HEK293 (cell line): ENCODE data around the gene NSDHL.

Source experiments
- CTCF ChIA-PET: fragments of 350-600 bp; formaldehyde crosslinking; extraction: SDS; loops from one replicate; lab custom pipeline; 2021; ENCODE audit warnings: antibody characterized with exemption; lab: Yijun Ruan, JAX
- POLR2A ChIA-PET: fragments of 300-600 bp; formaldehyde crosslinking; extraction: SDS; loops from one replicate; lab custom pipeline; 2020; ENCODE audit warnings: antibody characterized with exemption, inconsistent platforms; lab: Yijun Ruan, JAX
- H3K27ac ChIP-seq: fragments of 200-500 bp; sonication (Bioruptor generic); 2 replicates; pipeline ENCODE4 v1.5.1; 2014; ENCODE audit warnings: low read depth, low read length, control low read depth, inconsistent platforms; ENCODE audit errors: extremely low read depth
- H3K36me3 ChIP-seq, 2 experiments: fragments of 200-500 bp in 1 of 2; sonication (Bioruptor generic) in 1 of 2; 1 replicate in 1 of 2; 2 replicates in 1 of 2; pipeline ENCODE4 v1.5.1; 2014 to 2017; ENCODE audit warnings: inconsistent platforms in 2 of 2, low read length in 2 of 2; ENCODE audit not compliant: control insufficient read depth in 2 of 2, insufficient read depth in 1 of 2
- H3K4me1 ChIP-seq: fragments of 200-500 bp; sonication (Bioruptor generic); 2 replicates; pipeline ENCODE4 v1.5.1; 2014; ENCODE audit warnings: mild to moderate bottlenecking, low read length, inconsistent platforms; ENCODE audit not compliant: control insufficient read depth, insufficient read depth
- H3K4me3 ChIP-seq: 2 replicates; pipeline ENCODE4 v1.5.1; 2011; ENCODE audit warnings: low read depth, mild to moderate bottlenecking, control low read depth, low read length, moderate library complexity
- H3K9me3 ChIP-seq: fragments of 200-500 bp; sonication (Bioruptor generic); 2 replicates; pipeline ENCODE4 v1.5.1; 2014; ENCODE audit warnings: low read depth, low read length, inconsistent platforms; ENCODE audit not compliant: control insufficient read depth, insufficient read depth
- HOXC10 ChIP-seq: sonication (generic); formaldehyde crosslinking; IDR thresholded peaks from 2 replicates; pipeline ENCODE4 v1.8.1; 2023; ENCODE audit warnings: mild to moderate bottlenecking, missing genetic modification reagents
- IKZF3 ChIP-seq: fragments of 450-650 bp; IDR thresholded peaks from 2 replicates; pipeline ENCODE4 v1.5.0; 2018; ENCODE audit warnings: missing biosample characterization, mild to moderate bottlenecking, missing genetic modification characterization, moderate library complexity
- REPIN1 ChIP-seq: fragments of 450-650 bp; formaldehyde crosslinking; IDR thresholded peaks from 2 replicates; pipeline ENCODE4 v1.5.1; 2017; ENCODE audit warnings: missing biosample characterization, missing genetic modification characterization, low read depth
- SETDB1 ChIP-seq: IDR thresholded peaks from one replicate; pipeline ENCODE4 v1.6.1; 2017; ENCODE audit warnings: mild to moderate bottlenecking, low read length, moderate library complexity, mixed read lengths; ENCODE audit not compliant: insufficient read length
- SP3 ChIP-seq: fragments of 450-650 bp; formaldehyde crosslinking; IDR thresholded peaks from 2 replicates; pipeline ENCODE4 v1.5.1; 2016; ENCODE audit warnings: missing biosample characterization, missing genetic modification characterization
- ZIC2 ChIP-seq: fragments of 450-650 bp; formaldehyde crosslinking; IDR thresholded peaks from 2 replicates; pipeline ENCODE4 v1.5.1; 2016; ENCODE audit warnings: missing biosample characterization, missing genetic modification characterization
- ZNF184 ChIP-seq: fragments of 450-650 bp; IDR thresholded peaks from 2 replicates; pipeline ENCODE4 v1.5.1; 2018; ENCODE audit warnings: missing biosample characterization, mild to moderate bottlenecking, missing genetic modification characterization
- ZNF211 ChIP-seq: fragments of 450-650 bp; formaldehyde crosslinking; IDR thresholded peaks from 2 replicates; pipeline ENCODE4 v1.5.1; 2016; ENCODE audit warnings: low read depth, missing biosample characterization, missing genetic modification characterization
- ZNF23 ChIP-seq: fragments of 450-650 bp; formaldehyde crosslinking; IDR thresholded peaks from 2 replicates; pipeline ENCODE4 v1.5.1; 2016; ENCODE audit warnings: missing biosample characterization, missing genetic modification characterization, borderline replicate concordance
- ZNF366 ChIP-seq: fragments of 450-650 bp; formaldehyde crosslinking; conservative IDR thresholded peaks from 2 replicates; pipeline ENCODE4 v1.5.1; 2016; ENCODE audit warnings: missing biosample characterization, missing genetic modification characterization
- ZNF391 ChIP-seq: fragments of 450-650 bp; formaldehyde crosslinking; IDR thresholded peaks from 2 replicates; pipeline ENCODE4 v1.5.1; 2016; ENCODE audit warnings: low read depth, missing biosample characterization, missing genetic modification characterization, borderline replicate concordance
- ZNF394 ChIP-seq: fragments of 450-650 bp; formaldehyde crosslinking; IDR thresholded peaks from 2 replicates; pipeline ENCODE4 v1.5.1; 2016; ENCODE audit warnings: missing biosample characterization, missing genetic modification characterization, mild to moderate bottlenecking, moderate library complexity, borderline replicate concordance
- ZNF404 ChIP-seq: fragments of 450-650 bp; formaldehyde crosslinking; IDR thresholded peaks from 2 replicates; pipeline ENCODE4 v1.5.1; 2017; ENCODE audit warnings: missing biosample characterization, missing genetic modification characterization
- ZNF473 ChIP-seq: fragments of 450-650 bp; formaldehyde crosslinking; IDR thresholded peaks from 2 replicates; pipeline ENCODE4 v1.5.1; 2017; ENCODE audit warnings: missing biosample characterization, missing genetic modification characterization
- ZNF610 ChIP-seq: fragments of 450-650 bp; formaldehyde crosslinking; IDR thresholded peaks from 2 replicates; pipeline ENCODE4 v1.5.1; 2016; ENCODE audit warnings: missing biosample characterization, missing genetic modification characterization, borderline replicate concordance
- ZNF701 ChIP-seq: fragments of 450-650 bp; formaldehyde crosslinking; IDR thresholded peaks from 2 replicates; pipeline ENCODE4 v1.5.1; 2016; ENCODE audit warnings: missing biosample characterization, missing genetic modification characterization
- ZNF791 ChIP-seq: fragments of 450-650 bp; formaldehyde crosslinking; IDR thresholded peaks from 2 replicates; pipeline ENCODE4 v1.5.1; 2016; ENCODE audit warnings: missing biosample characterization, missing genetic modification characterization
- TF ChIP-seq, protein P1 (sequence below): fragments of 450-650 bp; formaldehyde crosslinking; IDR thresholded peaks from 2 replicates; pipeline ENCODE4 v1.5.1; 2017; ENCODE audit warnings: missing biosample characterization, missing genetic modification characterization
- TF ChIP-seq, protein P2 (sequence below): fragments of 450-650 bp; formaldehyde crosslinking; IDR thresholded peaks from 2 replicates; pipeline ENCODE4 v1.5.1; 2016; ENCODE audit warnings: missing biosample characterization, missing genetic modification characterization
- TF ChIP-seq, protein P3 (sequence below): fragments of 450-650 bp; formaldehyde crosslinking; IDR thresholded peaks from 2 replicates; pipeline ENCODE4 v1.5.1; 2016; ENCODE audit warnings: missing biosample characterization, missing genetic modification characterization, borderline replicate concordance
- TF ChIP-seq, protein P4 (sequence below): fragments of 450-650 bp; formaldehyde crosslinking; IDR thresholded peaks from 2 replicates; pipeline ENCODE4 v1.5.1; 2016; ENCODE audit warnings: missing biosample characterization, missing genetic modification characterization
- TF ChIP-seq, protein P5 (sequence below): fragments of 450-650 bp; formaldehyde crosslinking; IDR thresholded peaks from 2 replicates; pipeline ENCODE4 v1.5.1; 2017; ENCODE audit warnings: missing biosample characterization, missing genetic modification characterization

Gene NSDHL

DNA sequence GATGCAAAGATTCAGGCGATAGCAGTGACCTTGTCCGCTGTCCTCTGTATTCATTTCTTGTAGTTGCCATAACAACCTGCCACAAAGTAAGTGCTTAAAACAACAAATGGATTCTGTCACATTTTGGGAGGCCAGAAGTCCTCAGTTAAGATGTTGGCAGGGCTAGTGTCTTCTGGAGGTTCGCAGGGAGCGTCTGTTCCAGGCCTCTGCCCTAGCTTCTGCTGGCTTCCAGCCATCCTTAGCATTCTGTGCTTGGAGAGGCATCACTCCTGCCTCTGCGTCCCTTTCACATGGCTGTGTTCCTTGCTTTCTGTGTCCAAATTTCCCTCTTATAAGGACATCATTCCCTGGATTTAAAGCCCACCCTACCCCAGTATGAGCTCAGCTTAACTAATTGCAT, 35.5 kb downstream of the NSDHL start (continued):
- no peak for TF ChIP-seq ZNF701
- TF ChIP-seq, protein P1, sequence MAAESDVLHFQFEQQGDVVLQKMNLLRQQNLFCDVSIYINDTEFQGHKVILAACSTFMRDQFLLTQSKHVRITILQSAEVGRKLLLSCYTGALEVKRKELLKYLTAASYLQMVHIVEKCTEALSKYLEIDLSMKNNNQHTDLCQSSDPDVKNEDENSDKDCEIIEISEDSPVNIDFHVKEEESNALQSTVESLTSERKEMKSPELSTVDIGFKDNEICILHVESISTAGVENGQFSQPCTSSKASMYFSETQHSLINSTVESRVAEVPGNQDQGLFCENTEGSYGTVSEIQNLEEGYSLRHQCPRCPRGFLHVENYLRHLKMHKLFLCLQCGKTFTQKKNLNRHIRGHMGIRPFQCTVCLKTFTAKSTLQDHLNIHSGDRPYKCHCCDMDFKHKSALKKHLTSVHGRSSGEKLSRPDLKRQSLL (tag by site-specific recombination), result no peak
- TF ChIP-seq, protein P2, sequence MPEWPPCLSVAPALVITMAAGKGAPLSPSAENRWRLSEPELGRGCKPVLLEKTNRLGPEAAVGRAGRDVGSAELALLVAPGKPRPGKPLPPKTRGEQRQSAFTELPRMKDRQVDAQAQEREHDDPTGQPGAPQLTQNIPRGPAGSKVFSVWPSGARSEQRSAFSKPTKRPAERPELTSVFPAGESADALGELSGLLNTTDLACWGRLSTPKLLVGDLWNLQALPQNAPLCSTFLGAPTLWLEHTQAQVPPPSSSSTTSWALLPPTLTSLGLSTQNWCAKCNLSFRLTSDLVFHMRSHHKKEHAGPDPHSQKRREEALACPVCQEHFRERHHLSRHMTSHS, result no peak
- TF ChIP-seq HOXC10 (CRISPR knock-in tag), result no peak

DNA sequence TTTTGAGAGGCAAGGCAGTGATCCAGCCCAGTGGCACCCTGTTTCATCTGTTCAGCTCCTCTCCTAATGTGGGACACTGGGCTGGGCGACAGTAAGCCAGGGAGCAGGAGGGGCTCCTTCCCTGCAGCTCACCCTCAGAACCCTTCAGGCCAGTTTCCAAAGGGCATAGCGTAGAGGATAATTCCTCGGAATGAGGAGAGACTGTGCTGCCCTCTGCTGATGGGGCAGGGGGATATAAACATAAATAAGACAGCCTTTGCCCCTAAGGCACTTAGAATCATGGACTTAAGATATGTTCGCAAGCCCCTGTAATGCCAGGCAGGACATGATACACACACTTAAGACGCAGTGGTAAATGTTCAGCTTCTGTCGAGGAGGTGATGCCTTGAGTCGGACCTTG, 39.1 kb downstream of the NSDHL start:
- no peak overlapping the region for H3K4me3 ChIP-seq
- H3K36me3 ChIP-seq, result peaks cover 0 to 56% of the 10 kb centered on the region in 2 experiments; a peak in 1 of 3 replicates
- no peaks in the 10 kb centered on the region for H3K9me3 ChIP-seq
- ChIA-PET POLR2A (interaction anchor here (0.6 kb wide), 1 partner anchor 8 kb away, joined by 3 read pairs; no protein-coding TSS in a partner anchor), CTCF (interaction anchor here (0.6 to 0.9 kb wide), 3 partner anchors 14 to 165 kb away, joined by 3 read pairs; no protein-coding TSS in a partner anchor)
- no peaks in the 10 kb centered on the region for H3K4me1 ChIP-seq
- no peak overlapping the region for H3K27ac ChIP-seq
- TF ChIP-seq IKZF3 (tag by site-specific recombination) (no peak), ZNF366 (no peak), ZNF404 (tag by site-specific recombination) (no peak), ZNF610 (tag by site-specific recombination) (no peak), ZNF211 (no peak), REPIN1 (tag by site-specific recombination) (no peak), ZNF791 (tag by site-specific recombination) (no peak), ZNF391 (tag by site-specific recombination) (no peak), ZNF184 (no peak), ZIC2 (no peak), SETDB1 (no peak), ZNF23 (tag by site-specific recombination) (no peak), ZNF394 (tag by site-specific recombination) (no peak), ZNF473 (no peak), SP3 (tag by site-specific recombination) (no peak)
- TF ChIP-seq, protein P3, sequence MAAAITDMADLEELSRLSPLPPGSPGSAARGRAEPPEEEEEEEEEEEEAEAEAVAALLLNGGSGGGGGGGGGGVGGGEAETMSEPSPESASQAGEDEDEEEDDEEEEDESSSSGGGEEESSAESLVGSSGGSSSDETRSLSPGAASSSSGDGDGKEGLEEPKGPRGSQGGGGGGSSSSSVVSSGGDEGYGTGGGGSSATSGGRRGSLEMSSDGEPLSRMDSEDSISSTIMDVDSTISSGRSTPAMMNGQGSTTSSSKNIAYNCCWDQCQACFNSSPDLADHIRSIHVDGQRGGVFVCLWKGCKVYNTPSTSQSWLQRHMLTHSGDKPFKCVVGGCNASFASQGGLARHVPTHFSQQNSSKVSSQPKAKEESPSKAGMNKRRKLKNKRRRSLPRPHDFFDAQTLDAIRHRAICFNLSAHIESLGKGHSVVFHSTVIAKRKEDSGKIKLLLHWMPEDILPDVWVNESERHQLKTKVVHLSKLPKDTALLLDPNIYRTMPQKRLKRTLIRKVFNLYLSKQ (tag by site-specific recombination), result no peak
- TF ChIP-seq, protein P4, sequence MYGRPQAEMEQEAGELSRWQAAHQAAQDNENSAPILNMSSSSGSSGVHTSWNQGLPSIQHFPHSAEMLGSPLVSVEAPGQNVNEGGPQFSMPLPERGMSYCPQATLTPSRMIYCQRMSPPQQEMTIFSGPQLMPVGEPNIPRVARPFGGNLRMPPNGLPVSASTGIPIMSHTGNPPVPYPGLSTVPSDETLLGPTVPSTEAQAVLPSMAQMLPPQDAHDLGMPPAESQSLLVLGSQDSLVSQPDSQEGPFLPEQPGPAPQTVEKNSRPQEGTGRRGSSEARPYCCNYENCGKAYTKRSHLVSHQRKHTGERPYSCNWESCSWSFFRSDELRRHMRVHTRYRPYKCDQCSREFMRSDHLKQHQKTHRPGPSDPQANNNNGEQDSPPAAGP (tag by site-specific recombination), result no peak
- TF ChIP-seq, protein P5, sequence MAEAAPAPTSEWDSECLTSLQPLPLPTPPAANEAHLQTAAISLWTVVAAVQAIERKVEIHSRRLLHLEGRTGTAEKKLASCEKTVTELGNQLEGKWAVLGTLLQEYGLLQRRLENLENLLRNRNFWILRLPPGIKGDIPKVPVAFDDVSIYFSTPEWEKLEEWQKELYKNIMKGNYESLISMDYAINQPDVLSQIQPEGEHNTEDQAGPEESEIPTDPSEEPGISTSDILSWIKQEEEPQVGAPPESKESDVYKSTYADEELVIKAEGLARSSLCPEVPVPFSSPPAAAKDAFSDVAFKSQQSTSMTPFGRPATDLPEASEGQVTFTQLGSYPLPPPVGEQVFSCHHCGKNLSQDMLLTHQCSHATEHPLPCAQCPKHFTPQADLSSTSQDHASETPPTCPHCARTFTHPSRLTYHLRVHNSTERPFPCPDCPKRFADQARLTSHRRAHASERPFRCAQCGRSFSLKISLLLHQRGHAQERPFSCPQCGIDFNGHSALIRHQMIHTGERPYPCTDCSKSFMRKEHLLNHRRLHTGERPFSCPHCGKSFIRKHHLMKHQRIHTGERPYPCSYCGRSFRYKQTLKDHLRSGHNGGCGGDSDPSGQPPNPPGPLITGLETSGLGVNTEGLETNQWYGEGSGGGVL (tag by site-specific recombination), result no peak
